SH-SY5Y (cell line): ENCODE data around the gene UQCRQ.

Source experiments
- GATA2 ChIP-seq: IDR thresholded peaks from 2 replicates; pipeline ENCODE4 v1.6.1; 2011; ENCODE audit warnings: mild to moderate bottlenecking, low read depth, low read length
- GATA3 ChIP-seq: IDR thresholded peaks from 2 replicates; pipeline ENCODE4 v1.6.1; 2011; ENCODE audit warnings: low read depth, mild to moderate bottlenecking, low read length, moderate library complexity

The UQCRQ gene

GRCh38 chr5:132840896-132841295, 25.5 kb upstream of the UQCRQ start:
- TF ChIP-seq GATA3, result no peak
- no peak for TF ChIP-seq GATA2

DNA sequence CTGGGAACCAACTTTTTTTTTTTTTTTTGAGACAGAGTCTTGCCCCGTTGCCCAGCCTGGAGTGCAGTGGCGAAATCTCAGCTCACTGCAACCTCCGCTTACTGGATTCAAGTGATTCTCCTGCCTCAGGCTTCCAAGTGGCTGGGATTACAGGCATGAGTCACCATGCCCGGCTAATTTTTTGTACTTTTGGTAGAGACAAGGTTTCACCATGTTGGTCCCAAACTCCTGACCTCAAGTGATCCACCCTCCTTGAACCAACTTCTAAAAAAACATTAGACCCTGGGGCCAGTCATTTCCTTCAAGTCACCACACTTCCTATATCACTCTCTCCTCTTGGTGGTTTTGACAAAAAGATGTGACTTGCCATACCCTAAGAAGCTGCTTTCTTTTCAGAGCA, 25.1 kb upstream of the UQCRQ start:
- no peak for TF ChIP-seq GATA2
- TF ChIP-seq GATA3, result no peak

DNA sequence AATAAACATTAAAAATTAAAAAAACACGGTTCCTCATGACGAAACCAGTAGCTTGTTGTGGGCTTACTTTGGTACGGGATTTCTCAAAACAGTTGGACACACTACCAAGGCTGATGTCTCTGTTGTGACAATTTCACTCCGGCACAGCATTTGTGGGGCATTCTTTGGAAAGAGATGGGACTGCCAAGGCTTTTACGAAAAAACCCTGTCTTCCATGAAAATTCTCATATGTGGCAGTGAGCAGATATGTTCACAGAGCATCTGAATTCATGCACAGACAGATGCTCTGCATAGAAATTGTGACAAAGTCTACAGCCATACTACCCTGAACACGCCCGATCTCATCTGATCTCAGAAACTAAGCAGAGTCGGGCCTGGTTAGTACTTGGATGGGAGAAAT, 18.2 kb upstream of the UQCRQ start:
- no peak for TF ChIP-seq GATA3
- TF ChIP-seq GATA2, result no peak

GRCh38 chr5:132849347-132849746, 17.1 kb upstream of the UQCRQ start:
- no peak for TF ChIP-seq GATA3
- TF ChIP-seq GATA2, result no peak

DNA sequence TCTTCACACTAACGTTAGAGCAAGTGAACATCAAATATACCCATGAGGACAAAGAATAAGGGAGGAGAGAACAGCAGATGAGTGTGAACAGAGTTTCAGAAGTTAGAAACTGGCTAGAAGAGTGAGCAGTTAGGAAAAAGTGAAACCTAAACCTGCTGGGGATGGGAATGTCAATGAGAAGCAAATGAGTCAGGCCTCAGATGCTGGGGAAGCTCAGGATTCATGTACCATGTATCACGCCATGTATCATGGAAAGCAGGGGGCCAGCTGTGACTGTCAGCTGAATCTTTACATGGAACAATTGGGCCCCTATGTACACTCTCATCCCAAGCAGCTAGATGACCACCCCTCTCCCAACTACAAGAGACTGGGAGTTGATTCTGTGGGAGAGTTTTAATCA, 16.4 kb upstream of the UQCRQ start:
- TF ChIP-seq GATA2 (no peak), GATA3 (no peak)

GRCh38 chr5:132853323-132853722, 13.1 kb upstream of the UQCRQ start:
- TF ChIP-seq GATA3 (no peak), GATA2 (no peak)

GRCh38 chr5:132853790-132854189, 12.7 kb upstream of the UQCRQ start:
- TF ChIP-seq GATA3 (no peak), GATA2 (no peak)

- no peak for TF ChIP-seq GATA3
- peak; percentile 9; the same call in 1 of the 2 replicates for TF ChIP-seq GATA2
These were observed 12.1 kb upstream of the UQCRQ start for GRCh38 chr5:132854301-132854700.

DNA sequence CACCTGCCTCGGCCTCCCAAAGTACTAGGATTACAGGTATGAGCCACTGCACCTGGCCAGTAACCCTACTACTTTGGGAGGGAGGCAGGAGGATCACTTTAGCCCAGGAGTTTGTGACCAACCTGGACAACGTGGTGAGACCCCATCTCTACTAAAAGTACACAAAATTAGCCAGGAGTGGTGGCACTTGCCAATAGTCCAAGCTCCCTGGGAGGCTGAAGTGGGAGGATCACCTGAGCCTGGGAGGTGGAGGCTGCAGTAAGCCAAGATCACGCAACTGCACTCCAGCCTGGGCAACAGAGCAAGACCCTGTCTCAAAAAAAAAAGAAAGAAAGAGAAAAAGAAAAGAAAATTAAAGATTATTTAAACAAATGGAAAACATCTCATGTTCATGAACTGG, 10.4 kb upstream of the UQCRQ start:
- no peak for TF ChIP-seq GATA2

GRCh38 chr5:132859889-132860437, 6.5 kb upstream of the UQCRQ start:
- no peak for TF ChIP-seq GATA2
- no peak for TF ChIP-seq GATA3

DNA sequence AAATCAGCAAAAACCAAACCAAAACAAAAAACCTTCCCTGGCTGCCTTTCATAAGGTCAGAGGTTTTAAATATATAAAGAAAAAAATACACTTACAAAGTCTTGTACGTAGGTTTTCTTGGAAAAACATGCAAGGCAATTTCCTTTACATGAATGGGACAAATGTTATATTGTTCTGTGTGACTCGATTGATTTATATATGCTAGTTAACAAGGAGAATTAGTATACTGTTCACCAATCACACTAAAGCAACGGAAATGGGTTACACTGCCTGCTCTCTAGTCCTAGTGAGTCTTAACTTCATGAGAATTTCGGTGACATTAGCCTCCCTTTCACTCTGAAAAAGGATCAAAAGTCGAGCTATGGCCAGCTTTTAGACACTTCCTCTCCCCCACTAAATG, 5.7 kb upstream of the UQCRQ start:
- no peak for TF ChIP-seq GATA2
- no peak for TF ChIP-seq GATA3

DNA sequence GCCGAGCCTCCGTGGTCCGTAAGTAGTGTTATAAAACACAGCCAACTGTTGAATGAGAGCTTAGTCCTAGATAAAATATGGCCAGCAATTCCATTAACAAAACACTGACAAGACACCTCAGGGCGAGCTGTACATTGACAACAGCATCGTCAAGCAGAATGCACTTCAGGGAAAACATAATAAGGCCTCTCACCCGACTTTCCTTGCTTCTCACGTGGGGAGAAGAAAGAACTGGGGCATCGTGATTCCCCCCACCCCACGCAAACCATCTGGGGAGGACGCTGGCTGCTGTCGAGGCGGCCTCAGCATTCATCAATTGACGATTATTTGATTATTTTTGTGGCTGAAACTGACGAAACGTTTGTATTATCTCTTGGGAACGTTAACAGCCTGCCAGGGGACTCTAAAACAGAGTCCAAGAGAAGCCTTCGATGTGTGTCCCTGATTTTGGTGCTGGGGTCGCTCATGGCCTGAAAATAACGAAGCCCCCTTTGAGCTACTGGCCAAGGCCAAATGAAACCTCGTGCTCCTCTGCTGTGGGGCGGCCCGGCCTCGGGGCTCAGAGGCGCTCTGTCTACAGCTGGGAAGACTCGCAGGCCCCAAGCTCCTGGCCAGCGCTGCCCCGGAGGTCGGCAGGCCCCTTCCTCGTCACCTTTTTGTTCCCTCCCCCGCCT, 637 bp upstream of the UQCRQ start:
- TF ChIP-seq GATA3, result no peak
- TF ChIP-seq GATA2, result no peak

DNA sequence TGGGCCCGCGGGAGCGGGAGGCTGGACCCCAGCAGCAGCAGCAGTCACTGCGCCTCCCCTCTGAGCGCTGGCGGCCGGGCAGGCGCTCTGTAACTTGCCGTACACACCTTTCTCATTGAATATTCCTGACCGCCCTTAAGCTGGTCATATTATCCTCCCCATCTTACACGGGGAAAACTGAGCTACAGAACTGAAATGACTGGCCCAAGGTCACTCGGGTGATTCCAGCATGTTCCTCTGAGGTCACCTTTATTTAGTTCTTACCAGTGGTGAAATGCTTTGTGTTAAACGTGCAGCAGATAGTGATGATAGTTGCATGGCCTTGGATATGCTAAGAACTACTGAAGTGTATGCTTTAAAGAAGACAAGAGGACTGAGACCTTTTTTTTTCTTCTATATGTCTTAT, 607 bp downstream of the UQCRQ start:
- TF ChIP-seq GATA2 (no peak), GATA3 (no peak)

- no peak for TF ChIP-seq GATA2
- no peak for TF ChIP-seq GATA3
These were observed 2.3 kb downstream of the UQCRQ start for GRCh38 chr5:132868754-132869153.

DNA sequence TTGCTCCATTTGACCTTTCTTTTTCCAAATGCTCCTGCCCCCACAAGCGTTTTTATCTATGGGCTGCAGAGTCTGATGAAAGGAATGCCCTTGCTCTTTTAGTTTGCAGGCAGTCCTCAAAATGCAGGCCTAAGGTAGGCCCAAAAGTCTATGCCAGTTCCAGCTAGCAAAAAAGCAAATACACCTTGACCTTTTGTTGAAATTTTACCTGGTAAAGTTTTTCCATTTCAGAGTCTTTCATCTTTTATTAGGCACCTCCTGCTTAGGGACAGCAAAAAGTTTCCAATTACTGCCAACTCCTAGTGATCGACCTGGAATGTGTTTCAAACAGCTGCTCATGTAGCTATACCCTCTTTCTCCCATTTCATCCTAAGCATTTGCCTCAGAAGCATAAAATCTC, 4.4 kb downstream of the UQCRQ start:
- no peak for TF ChIP-seq GATA2
- TF ChIP-seq GATA3, result no peak
